ENCODE results near the gene COX7C. TPM values are rescaled to one million over a fixed set of nuclear protein-coding genes. Genes with fewer than 3 reads are reported as not detected.

COX7C gene
- total RNA-seq, 1 experiment from 2014 or later: 1,292 TPM

DNA sequence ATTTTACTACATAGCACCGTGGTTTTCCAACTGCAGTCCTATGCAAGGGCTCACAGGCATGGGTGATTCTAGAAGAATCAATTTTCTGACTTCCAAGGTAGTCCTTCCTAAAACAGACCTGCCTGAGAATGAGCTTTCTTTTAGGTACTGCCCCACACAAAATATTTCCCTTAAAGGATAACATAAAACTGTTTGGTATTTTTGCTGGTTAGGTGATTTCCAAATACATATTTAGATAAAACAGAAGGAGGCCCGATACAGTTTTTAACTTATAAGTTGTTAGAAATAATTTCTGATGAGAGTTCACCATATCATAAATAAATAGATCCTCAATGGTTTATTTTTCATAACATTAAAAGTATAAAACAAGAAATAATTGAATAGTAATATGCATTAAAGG, 46.4 kb downstream of the COX7C start:
- TF ChIP-seq, protein P1, sequence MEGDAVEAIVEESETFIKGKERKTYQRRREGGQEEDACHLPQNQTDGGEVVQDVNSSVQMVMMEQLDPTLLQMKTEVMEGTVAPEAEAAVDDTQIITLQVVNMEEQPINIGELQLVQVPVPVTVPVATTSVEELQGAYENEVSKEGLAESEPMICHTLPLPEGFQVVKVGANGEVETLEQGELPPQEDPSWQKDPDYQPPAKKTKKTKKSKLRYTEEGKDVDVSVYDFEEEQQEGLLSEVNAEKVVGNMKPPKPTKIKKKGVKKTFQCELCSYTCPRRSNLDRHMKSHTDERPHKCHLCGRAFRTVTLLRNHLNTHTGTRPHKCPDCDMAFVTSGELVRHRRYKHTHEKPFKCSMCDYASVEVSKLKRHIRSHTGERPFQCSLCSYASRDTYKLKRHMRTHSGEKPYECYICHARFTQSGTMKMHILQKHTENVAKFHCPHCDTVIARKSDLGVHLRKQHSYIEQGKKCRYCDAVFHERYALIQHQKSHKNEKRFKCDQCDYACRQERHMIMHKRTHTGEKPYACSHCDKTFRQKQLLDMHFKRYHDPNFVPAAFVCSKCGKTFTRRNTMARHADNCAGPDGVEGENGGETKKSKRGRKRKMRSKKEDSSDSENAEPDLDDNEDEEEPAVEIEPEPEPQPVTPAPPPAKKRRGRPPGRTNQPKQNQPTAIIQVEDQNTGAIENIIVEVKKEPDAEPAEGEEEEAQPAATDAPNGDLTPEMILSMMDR (conservative IDR thresholded peaks at IDR 0.05): no peak
- H3K27me3 ChIP-seq (ENCODE audit: insufficient read depth, low read length): no peaks in the 10 kb centered on the region
- no peak overlapping the region for H3T11ph ChIP-seq (ENCODE audit: low read length)
- H2AK5ac ChIP-seq (ENCODE audit: insufficient read length, low read length): no peak overlapping the region
- H3K4ac ChIP-seq (ENCODE audit: low read depth, low read length): no peak overlapping the region
- Mint-ChIP-seq H3K27ac (no peak overlapping the region), H3K4me3 (no peak overlapping the region), H3K27me3 (ENCODE audit: low read depth) (no peaks in the 10 kb centered on the region), H3K36me3 (ENCODE audit: insufficient read depth in 1 of 3, low read depth in 3 of 3) (peaks cover 6 to 39% (median 22%) of the 10 kb centered on the region in 3 experiments; a peak in 6 of 7 replicates), H3K4me1 (peaks cover 5 to 6% of the 10 kb centered on the region in 2 experiments), H3K9me3 (peaks cover 21 to 33% of the 10 kb centered on the region in 2 experiments)
- H3K14ac ChIP-seq (ENCODE audit: insufficient read depth, low read length): no peak overlapping the region
- H2BK12ac ChIP-seq (ENCODE audit: insufficient read length, low read depth, low read length): no peak overlapping the region
- H4K91ac ChIP-seq (ENCODE audit: insufficient read length, low read depth, low read length): no peak overlapping the region
- no peak overlapping the region for H3K56ac ChIP-seq (ENCODE audit: insufficient read length, low read depth, low read length)
- H4K5ac ChIP-seq (ENCODE audit: insufficient read length, low read depth, low read length): no peak overlapping the region
- H3K9me3 ChIP-seq (ENCODE audit: control insufficient read depth, low read depth, low read length): no peaks in the 10 kb centered on the region
- no peaks in the 10 kb centered on the region for H4K20me1 ChIP-seq (ENCODE audit: control insufficient read depth, insufficient read depth, insufficient read length)
- H3K27ac ChIP-seq (ENCODE audit: insufficient read length, low read depth, low read length): no peak overlapping the region
- no peak overlapping the region for H3K4me2 ChIP-seq (ENCODE audit: insufficient read depth, insufficient read length, low read length)
- H4K8ac ChIP-seq (replicated peaks; ENCODE audit: insufficient read length, low read depth, low read length): no peak overlapping the region
- H3K79me2 ChIP-seq (ENCODE audit: insufficient read depth, low read length): no peaks in the 10 kb centered on the region
- no peak overlapping the region for H2BK120ac ChIP-seq (ENCODE audit: low read depth, low read length, poor library complexity, severe bottlenecking)
- no peak overlapping the region for H2BK20ac ChIP-seq (ENCODE audit: low read depth, low read length, poor library complexity, severe bottlenecking)
- no peak overlapping the region for H2BK5ac ChIP-seq (ENCODE audit: insufficient read length, low read length)
- H2BK15ac ChIP-seq (ENCODE audit: low read depth, low read length): no peak overlapping the region
- H3K4me1 ChIP-seq (ENCODE audit: insufficient read depth, low read length): no peaks in the 10 kb centered on the region
- no CpG with 5 or more reads among the region's 2 CpGs for WGBS (ENCODE audit: extremely low coverage, insufficient read length, low lambda C conversion rate)
- no peak overlapping the region for H3K18ac ChIP-seq (ENCODE audit: insufficient read length, low read depth, low read length)
- no peak overlapping the region for H3K23ac ChIP-seq (ENCODE audit: insufficient read length, low read depth, low read length)
- no peak overlapping the region for H2AFZ ChIP-seq (ENCODE audit: low read length)
- H3K79me1 ChIP-seq (ENCODE audit: insufficient read depth, low read depth, low read length, poor library complexity, severe bottlenecking): no peaks in the 10 kb centered on the region
- no peak overlapping the region for H3K9ac ChIP-seq (ENCODE audit: extremely low read depth, insufficient read length, low read length)
- no peak for DNase-seq
- no peaks in the 10 kb centered on the region for H3K23me2 ChIP-seq (ENCODE audit: insufficient read length, low read depth, low read length, poor library complexity, severe bottlenecking)

Measured in H9 (cell line).